ENCODE measurements around the gene NEGR1.

Gene NEGR1

GRCh38 chr1:72282271-72283021 is at the start of gene NEGR1:
NEGR1 (minus strand) TSS chr1:72282539.
- Histone ChIP-seq H3K9ac (ENCODE audit: low read length) (peak within 1 kb of the TSS; percentile 100), H3K9me3 (ENCODE audit: control insufficient read depth, low read length) (no peaks in the 10 kb centered on the region), H3K4me3 (ENCODE audit: low read length) (peak within 1 kb of the TSS; percentile 99), H3K4me1 (ENCODE audit: control insufficient read depth, insufficient read depth, low read length) (peaks cover 25% of the 10 kb centered on the region), H3K27me3 (replicated peaks; ENCODE audit: control insufficient read depth, insufficient read depth, low read length) (no peaks in the 10 kb centered on the region), H3K36me3 (ENCODE audit: control insufficient read depth, insufficient read depth, low read length, severe bottlenecking) (no peaks in the 10 kb centered on the region)
- DNase-seq (ENCODE audit: low read depth) = peak; percentile 98

- no peak for DNase-seq (ENCODE audit: low read depth)
- Histone ChIP-seq H3K4me3 (ENCODE audit: low read length) (no peak overlapping the region), H3K9me3 (ENCODE audit: control insufficient read depth, low read length) (no peaks in the 10 kb centered on the region), H3K9ac (ENCODE audit: low read length) (no peak overlapping the region), H3K27me3 (replicated peaks; ENCODE audit: control insufficient read depth, insufficient read depth, low read length) (no peaks in the 10 kb centered on the region), H3K4me1 (ENCODE audit: control insufficient read depth, insufficient read depth, low read length) (no peaks in the 10 kb centered on the region), H3K36me3 (ENCODE audit: control insufficient read depth, insufficient read depth, low read length, severe bottlenecking) (no peaks in the 10 kb centered on the region)
Measured at GRCh38 chr1:72326494-72326893, 44.2 kb upstream of the NEGR1 start.

- Histone ChIP-seq H3K4me1 (ENCODE audit: control insufficient read depth, insufficient read depth, low read length) (no peaks in the 10 kb centered on the region), H3K9me3 (ENCODE audit: control insufficient read depth, low read length) (no peaks in the 10 kb centered on the region), H3K9ac (ENCODE audit: low read length) (no peak overlapping the region), H3K4me3 (ENCODE audit: low read length) (no peak overlapping the region), H3K27me3 (replicated peaks; ENCODE audit: control insufficient read depth, insufficient read depth, low read length) (no peaks in the 10 kb centered on the region), H3K36me3 (ENCODE audit: control insufficient read depth, insufficient read depth, low read length, severe bottlenecking) (no peaks in the 10 kb centered on the region)
- DNase-seq (ENCODE audit: low read depth) = no peak
Measured at GRCh38 chr1:72324451-72324850, 42.1 kb upstream of the NEGR1 start.

- Histone ChIP-seq H3K4me3 (ENCODE audit: low read length) (no peak overlapping the region), H3K36me3 (ENCODE audit: control insufficient read depth, insufficient read depth, low read length, severe bottlenecking) (no peaks in the 10 kb centered on the region), H3K27me3 (replicated peaks; ENCODE audit: control insufficient read depth, insufficient read depth, low read length) (no peaks in the 10 kb centered on the region), H3K4me1 (ENCODE audit: control insufficient read depth, insufficient read depth, low read length) (no peaks in the 10 kb centered on the region), H3K9ac (ENCODE audit: low read length) (no peak overlapping the region), H3K9me3 (ENCODE audit: control insufficient read depth, low read length) (no peaks in the 10 kb centered on the region)
- no peak for DNase-seq (ENCODE audit: low read depth)
Measured at GRCh38 chr1:72322910-72323309, 40.6 kb upstream of the NEGR1 start.

- H3K27me3 ChIP-seq (replicated peaks; ENCODE audit: control insufficient read depth, insufficient read depth, low read length) = no peaks in the 10 kb centered on the region
- no peak overlapping the region for H3K9ac ChIP-seq (ENCODE audit: low read length)
- peak overlapping the region; percentile 48 for H3K4me3 ChIP-seq (ENCODE audit: low read length)
- peaks cover 5% of the 10 kb centered on the region for H3K9me3 ChIP-seq (ENCODE audit: control insufficient read depth, low read length)
- no peaks in the 10 kb centered on the region for H3K36me3 ChIP-seq (ENCODE audit: control insufficient read depth, insufficient read depth, low read length, severe bottlenecking)
- peaks cover 4% of the 10 kb centered on the region for H3K4me1 ChIP-seq (ENCODE audit: control insufficient read depth, insufficient read depth, low read length)
- peak; percentile 42 for DNase-seq (ENCODE audit: low read depth)
Measured at GRCh38 chr1:72296501-72296900, 14.2 kb upstream of the NEGR1 start.

GRCh38 chr1:72288886-72289285 is 6.5 kb upstream of the NEGR1 start:
- H3K9ac ChIP-seq (ENCODE audit: low read length) = no peak overlapping the region
- no peaks in the 10 kb centered on the region for H3K9me3 ChIP-seq (ENCODE audit: control insufficient read depth, low read length)
- H3K36me3 ChIP-seq (ENCODE audit: control insufficient read depth, insufficient read depth, low read length, severe bottlenecking) = no peaks in the 10 kb centered on the region
- DNase-seq (ENCODE audit: low read depth) = no peak
- H3K27me3 ChIP-seq (replicated peaks; ENCODE audit: control insufficient read depth, insufficient read depth, low read length) = no peaks in the 10 kb centered on the region
- peaks cover 9% of the 10 kb centered on the region for H3K4me1 ChIP-seq (ENCODE audit: control insufficient read depth, insufficient read depth, low read length)
- no peak overlapping the region for H3K4me3 ChIP-seq (ENCODE audit: low read length)

GRCh38 chr1:72286401-72286800 is 4.1 kb upstream of the NEGR1 start:
- Histone ChIP-seq H3K9ac (ENCODE audit: low read length) (no peak overlapping the region), H3K36me3 (ENCODE audit: control insufficient read depth, insufficient read depth, low read length, severe bottlenecking) (no peaks in the 10 kb centered on the region)
- no peak for DNase-seq (ENCODE audit: low read depth)

GRCh38 chr1:72285074-72285425 is 2.7 kb upstream of the NEGR1 start:
- H3K9me3 ChIP-seq (ENCODE audit: control insufficient read depth, low read length) = no peaks in the 10 kb centered on the region
- peak overlapping the region; percentile 100 for H3K9ac ChIP-seq (ENCODE audit: low read length)
- no peaks in the 10 kb centered on the region for H3K27me3 ChIP-seq (replicated peaks; ENCODE audit: control insufficient read depth, insufficient read depth, low read length)
- no peaks in the 10 kb centered on the region for H3K36me3 ChIP-seq (ENCODE audit: control insufficient read depth, insufficient read depth, low read length, severe bottlenecking)
- DNase-seq (ENCODE audit: low read depth) = no peak
- peak overlapping the region; percentile 99 for H3K4me3 ChIP-seq (ENCODE audit: low read length)
- peaks cover 17% of the 10 kb centered on the region for H3K4me1 ChIP-seq (ENCODE audit: control insufficient read depth, insufficient read depth, low read length)

More at GRCh38 chr1:72286401-72286800, 4.1 kb upstream of the NEGR1 start:
- Histone ChIP-seq H3K4me1 (ENCODE audit: control insufficient read depth, insufficient read depth, low read length) (peaks cover 13% of the 10 kb centered on the region), H3K4me3 (ENCODE audit: low read length) (no peak overlapping the region), H3K9me3 (ENCODE audit: control insufficient read depth, low read length) (no peaks in the 10 kb centered on the region), H3K27me3 (replicated peaks; ENCODE audit: control insufficient read depth, insufficient read depth, low read length) (no peaks in the 10 kb centered on the region)

- H3K36me3 ChIP-seq (ENCODE audit: control insufficient read depth, insufficient read depth, low read length, severe bottlenecking) = no peaks in the 10 kb centered on the region
- H3K27me3 ChIP-seq (replicated peaks; ENCODE audit: control insufficient read depth, insufficient read depth, low read length) = no peaks in the 10 kb centered on the region
- DNase-seq (ENCODE audit: low read depth) = peak; percentile 91
- H3K9ac ChIP-seq (ENCODE audit: low read length) = peak overlapping the region; percentile 100
- peak overlapping the region; percentile 99 for H3K4me3 ChIP-seq (ENCODE audit: low read length)
- no peaks in the 10 kb centered on the region for H3K9me3 ChIP-seq (ENCODE audit: control insufficient read depth, low read length)
- peaks cover 18% of the 10 kb centered on the region for H3K4me1 ChIP-seq (ENCODE audit: control insufficient read depth, insufficient read depth, low read length)
Measured at GRCh38 chr1:72284348-72285073, 2.2 kb upstream of the NEGR1 start.

- Histone ChIP-seq H3K9ac (ENCODE audit: low read length) (peak overlapping the region; percentile 100), H3K4me1 (ENCODE audit: control insufficient read depth, insufficient read depth, low read length) (peaks cover 23% of the 10 kb centered on the region), H3K36me3 (ENCODE audit: control insufficient read depth, insufficient read depth, low read length, severe bottlenecking) (no peaks in the 10 kb centered on the region), H3K4me3 (ENCODE audit: low read length) (peak overlapping the region; percentile 99), H3K27me3 (replicated peaks; ENCODE audit: control insufficient read depth, insufficient read depth, low read length) (no peaks in the 10 kb centered on the region), H3K9me3 (ENCODE audit: control insufficient read depth, low read length) (no peaks in the 10 kb centered on the region)
- no peak for DNase-seq (ENCODE audit: low read depth)
Measured at GRCh38 chr1:72284084-72284347, 1.7 kb upstream of the NEGR1 start.

GRCh38 chr1:72283307-72284083 is 1.2 kb upstream of the NEGR1 start:
- Histone ChIP-seq H3K4me3 (ENCODE audit: low read length) (peak overlapping the region; percentile 99), H3K27me3 (replicated peaks; ENCODE audit: control insufficient read depth, insufficient read depth, low read length) (no peaks in the 10 kb centered on the region), H3K36me3 (ENCODE audit: control insufficient read depth, insufficient read depth, low read length, severe bottlenecking) (no peaks in the 10 kb centered on the region), H3K9ac (ENCODE audit: low read length) (peak overlapping the region; percentile 100), H3K4me1 (ENCODE audit: control insufficient read depth, insufficient read depth, low read length) (peaks cover 25% of the 10 kb centered on the region), H3K9me3 (ENCODE audit: control insufficient read depth, low read length) (no peaks in the 10 kb centered on the region)
- peak; percentile 85 for DNase-seq (ENCODE audit: low read depth)

Data from adipocyte (in vitro differentiated cells).